Measurements from ENCODE around the gene LMX1A.

LMX1A gene

GRCh38 chr1:165376041-165376810 is 19.7 kb upstream of the LMX1A start:
- no peak for TF ChIP-seq ZFX (IDR thresholded peaks at IDR 0.05; ENCODE audit: borderline replicate concordance)
- TF ChIP-seq CTCF (IDR thresholded peaks at IDR 0.05) = no peak
- H3K27ac ChIP-seq = no peak overlapping the region

DNA sequence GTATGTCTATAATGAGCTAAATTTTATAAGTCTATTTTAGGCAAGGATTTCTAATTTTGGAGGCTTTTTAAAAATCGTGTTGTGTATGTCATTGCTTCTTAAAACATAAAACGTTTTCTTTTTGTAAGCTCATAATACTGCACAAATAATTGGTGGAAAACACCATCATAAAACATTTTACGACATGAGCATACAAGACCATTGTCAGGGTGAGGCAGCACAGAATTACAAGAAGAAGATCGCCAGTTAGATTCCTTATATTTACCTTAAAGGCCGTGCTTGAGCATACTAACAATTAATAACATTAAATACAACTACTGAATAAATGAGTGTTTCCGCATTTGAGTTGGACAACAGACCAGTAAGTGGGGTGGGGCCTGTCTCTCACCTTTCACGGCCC is 19.1 kb upstream of the LMX1A start:
- TF ChIP-seq ZFX (IDR thresholded peaks at IDR 0.05; ENCODE audit: borderline replicate concordance) = no peak
- no peak for TF ChIP-seq CTCF (IDR thresholded peaks at IDR 0.05)
- H3K27ac ChIP-seq = no peak overlapping the region

DNA sequence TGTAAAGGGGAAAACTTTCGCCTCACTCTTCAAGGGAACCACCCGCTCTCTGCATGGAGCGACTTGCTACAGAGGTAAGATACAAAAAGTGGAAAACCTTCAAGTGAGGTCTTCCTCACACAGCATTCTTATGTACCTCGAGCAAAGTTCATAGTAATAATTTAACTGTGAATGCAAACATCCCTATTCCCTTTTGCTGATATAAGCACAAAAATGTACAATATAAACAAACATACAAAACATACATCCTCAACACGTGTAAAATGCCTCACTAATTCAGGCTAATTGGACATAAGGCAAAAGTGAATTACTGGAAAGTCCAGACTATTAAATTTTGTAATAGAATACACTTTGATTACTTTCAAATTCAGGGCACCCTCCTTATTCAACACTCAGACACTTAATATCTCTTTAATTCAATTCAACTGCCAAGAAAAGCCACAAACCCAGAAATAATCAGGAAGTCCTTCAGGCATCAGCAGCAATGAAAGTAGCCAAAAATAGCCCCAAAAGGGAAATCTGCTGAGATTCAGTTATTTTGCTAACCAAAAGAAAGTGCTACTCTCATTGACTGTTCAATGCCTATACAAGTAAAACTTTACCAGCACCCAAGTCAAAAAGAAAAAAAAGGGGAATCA is 15.2 kb upstream of the LMX1A start:
- TF ChIP-seq CTCF (IDR thresholded peaks at IDR 0.05) (no peak), ZFX (IDR thresholded peaks at IDR 0.05; ENCODE audit: borderline replicate concordance) (no peak)
- no peak overlapping the region for H3K27ac ChIP-seq

GRCh38 chr1:165369255-165369848 is 12.8 kb upstream of the LMX1A start:
- TF ChIP-seq CTCF (IDR thresholded peaks at IDR 0.05) (peak; percentile 99), ZFX (IDR thresholded peaks at IDR 0.05; ENCODE audit: borderline replicate concordance) (no peak)
- no peak overlapping the region for H3K27ac ChIP-seq

GRCh38 chr1:165367375-165367993 is 11.0 kb upstream of the LMX1A start:
- TF ChIP-seq ZFX (IDR thresholded peaks at IDR 0.05; ENCODE audit: borderline replicate concordance) (no peak), CTCF (IDR thresholded peaks at IDR 0.05) (peak; percentile 100)
- no peak overlapping the region for H3K27ac ChIP-seq

GRCh38 chr1:165365341-165365740 is 8.8 kb upstream of the LMX1A start:
- H3K27ac ChIP-seq = no peak overlapping the region
- TF ChIP-seq CTCF (IDR thresholded peaks at IDR 0.05) (no peak), ZFX (IDR thresholded peaks at IDR 0.05; ENCODE audit: borderline replicate concordance) (no peak)

Measured in 22Rv1 (cell line).